Adrenal gland (tissue), 12 donors: ENCODE measurements around the gene BCL11A. TPM values are rescaled to one million over a fixed set of nuclear protein-coding genes. Genes with fewer than 3 reads are reported as not detected.

Source experiments
- DNase-seq, 7 donors: peaks; one replicate each; pipeline ENCODE4 v3.0.0-alpha.2; 2019 to 2020
- H3K27ac ChIP-seq, 5 donors: fragments of 200-600 bp; sonication (generic) in 4 of 5; 1 replicate in 3 of 5; 2 replicates in 2 of 5; pipeline versions ENCODE4 v1.5.1 to v1.8.0; 2016 to 2020; ENCODE audit warnings: mild to moderate bottlenecking in 1 of 5
- H3K27me3 ChIP-seq: fragments of 200-600 bp; 2 replicates; pipeline ENCODE4 v1.8.0; 2021
- H3K36me3 ChIP-seq, 2 donors: fragments of 200-600 bp; replicated peaks in 1 of 2; 1 replicate in 1 of 2; 2 replicates in 1 of 2; pipeline versions ENCODE4 v1.5.1 to v1.8.0; 2018 to 2022
- H3K4me1 ChIP-seq, 2 donors: fragments of 200-600 bp; replicated peaks in 1 of 2; 1 replicate in 1 of 2; 2 replicates in 1 of 2; pipeline versions ENCODE4 v1.5.1 to v1.8.0; 2018 to 2021
- H3K4me3 ChIP-seq, 4 donors: fragments of 200-600 bp; sonication (generic) in 3 of 4; one replicate each; pipeline ENCODE4 v1.5.1; 2016 to 2018
- H3K9me3 ChIP-seq, 3 donors: fragments of 200-600 bp; sonication (generic) in 1 of 3; replicated peaks in 1 of 3; 1 replicate in 2 of 3; 2 replicates in 1 of 3; pipeline versions ENCODE4 v1.5.1 to v1.8.0; 2016 to 2021
- POLR2A ChIP-seq, 2 donors: fragments of 450-650 bp; IDR thresholded peaks; one replicate each; pipeline ENCODE4 v1.6.1; 2017; ENCODE audit warnings: antibody characterized with exemption in 2 of 2, mild to moderate bottlenecking in 2 of 2, moderate library complexity in 1 of 2
- WGBS, 4 donors: extraction: QIAGEN DNeasy Blood & Tissue Kit in 2 of 4; methylation state at CpG; one replicate each; pipeline versions ENCODE4 v1.1.5 to v1.1.7; 2013 to 2017; 5-methylcytosine and 5-hydroxymethylcytosine counted together
- intact Hi-C, 2 donors: fragments of 100-400 bp; cut with DNase I; formaldehyde crosslinking; loops; one replicate each; pipeline versions ENCODE4 v1.14.1 to v1.15.0; 2022 to 2023
- polyA plus RNA-seq, 3 donors: library from polyadenylated mRNA; stranded (reverse); fragments of 200-250 nt in 2 of 3; fragments of 350-450 nt in 1 of 3; fragmentation: Illumina TruSeq in 1 of 3; extraction: RNeasy Lipid Tissue Mini Kit (QIAGEN cat#74804) in 1 of 3; gene quantifications; one replicate each; pipeline ENCODE4 v1.2.3, GENCODE V29; 2013 to 2014
- total RNA-seq, 9 donors: library from RNA; depleted of rRNA in 4 of 9; stranded (reverse); fragments of >200 nt in 4 of 9; fragments of 120-200 nt in 1 of 9; fragmentation: NEBNext Ultra II Directional in 1 of 9; extraction: Animal tissue kit (Norgen Biotek cat#: 25700) in 1 of 9; gene quantifications; one replicate each; pipeline versions ENCODE4 v1.1.0 to v1.2.4, GENCODE V29; 2013 to 2023
- TF ChIP-seq, protein P1 (sequence below), 6 experiments: fragments of 450-650 bp in 4 of 6; fragments of 200-600 bp in 2 of 6; sonication (generic) in 1 of 6; IDR thresholded peaks; 1 replicate in 5 of 6; 2 replicates in 1 of 6; pipeline versions ENCODE4 v1.5.1 to v1.8.0; 2016 to 2021; ENCODE audit warnings: antibody characterized with exemption in 6 of 6, mild to moderate bottlenecking in 2 of 6, moderate library complexity in 1 of 6
- donor health status: healthy with polysubstance abuse.
- donor health status: Bipolar disorder and iron deficiency.
- donor health status: DM: yes; HTN: yes; CAD: no.
- donor health status: DM: no; HTN: no; CAD: no.
- donor health status: DM: no; HTN: no; CAD: no.
- donor health status: DM: yes; HTN: yes; CAD: no.

The BCL11A gene
- total and polyA plus RNA-seq, 12 donors, result 2.9 to 16.7 (median 5.3) TPM

DNA sequence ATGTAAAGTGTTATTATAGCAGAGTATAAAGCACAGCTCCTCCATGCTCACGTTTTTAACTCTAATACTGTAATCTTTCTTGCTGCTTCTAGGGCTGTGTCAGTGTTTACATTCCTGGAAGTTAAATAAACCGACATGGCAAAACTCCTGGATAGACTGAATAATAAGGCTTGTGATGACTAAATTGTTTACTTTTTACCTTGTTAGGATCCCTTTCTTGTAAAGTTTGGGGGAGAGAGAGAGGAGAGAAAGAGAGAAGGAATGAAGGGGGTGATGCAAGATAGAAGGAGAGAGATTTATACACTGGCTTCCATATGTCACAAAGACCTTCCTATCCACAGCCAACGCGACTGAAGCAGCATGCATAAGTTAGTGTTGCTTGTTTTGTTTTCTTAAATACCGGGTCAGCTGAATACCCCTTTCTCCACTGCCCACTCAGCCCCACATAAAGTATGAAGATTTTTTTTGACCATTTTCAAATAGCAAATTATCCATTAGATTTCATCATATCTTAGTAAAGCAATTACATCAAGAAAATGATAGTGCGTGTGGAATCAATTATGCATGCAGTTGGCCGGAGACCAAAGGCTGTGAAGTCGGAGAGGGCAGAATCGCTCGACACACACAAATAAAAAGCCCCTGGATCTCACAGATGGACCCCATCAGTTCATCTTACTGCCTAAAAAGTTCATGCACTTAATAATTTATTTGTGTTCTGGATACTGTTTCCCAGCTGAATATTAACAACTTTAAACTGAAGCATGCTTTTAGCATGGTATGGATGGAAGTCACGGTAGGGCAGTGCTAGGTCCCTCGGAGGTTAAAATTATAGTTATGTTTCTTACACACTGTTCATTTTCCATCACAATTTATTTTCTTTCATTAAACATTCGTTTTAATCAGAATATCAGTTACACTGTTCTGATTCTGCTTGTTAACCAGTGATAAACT lies 20.1 kb downstream of the BCL11A start:
- no peaks in the 10 kb centered on the region for H3K9me3 ChIP-seq
- no peaks in the 10 kb centered on the region for H3K36me3 ChIP-seq
- intact Hi-C loops, result no loop called here
- no peak for TF ChIP-seq POLR2A (IDR thresholded peaks at IDR 0.05)
- TF ChIP-seq, protein P1, sequence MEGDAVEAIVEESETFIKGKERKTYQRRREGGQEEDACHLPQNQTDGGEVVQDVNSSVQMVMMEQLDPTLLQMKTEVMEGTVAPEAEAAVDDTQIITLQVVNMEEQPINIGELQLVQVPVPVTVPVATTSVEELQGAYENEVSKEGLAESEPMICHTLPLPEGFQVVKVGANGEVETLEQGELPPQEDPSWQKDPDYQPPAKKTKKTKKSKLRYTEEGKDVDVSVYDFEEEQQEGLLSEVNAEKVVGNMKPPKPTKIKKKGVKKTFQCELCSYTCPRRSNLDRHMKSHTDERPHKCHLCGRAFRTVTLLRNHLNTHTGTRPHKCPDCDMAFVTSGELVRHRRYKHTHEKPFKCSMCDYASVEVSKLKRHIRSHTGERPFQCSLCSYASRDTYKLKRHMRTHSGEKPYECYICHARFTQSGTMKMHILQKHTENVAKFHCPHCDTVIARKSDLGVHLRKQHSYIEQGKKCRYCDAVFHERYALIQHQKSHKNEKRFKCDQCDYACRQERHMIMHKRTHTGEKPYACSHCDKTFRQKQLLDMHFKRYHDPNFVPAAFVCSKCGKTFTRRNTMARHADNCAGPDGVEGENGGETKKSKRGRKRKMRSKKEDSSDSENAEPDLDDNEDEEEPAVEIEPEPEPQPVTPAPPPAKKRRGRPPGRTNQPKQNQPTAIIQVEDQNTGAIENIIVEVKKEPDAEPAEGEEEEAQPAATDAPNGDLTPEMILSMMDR (IDR thresholded peaks at IDR 0.05), result no peak
- H3K4me3 ChIP-seq, result no peak overlapping the region
- no peak for DNase-seq
- 53 to 58% (median 57%) methylated on average over 13 of the region's 13 CpGs for WGBS, 4 donors
- no peaks in the 10 kb centered on the region for H3K27me3 ChIP-seq
- peaks cover 0 to 10% of the 10 kb centered on the region in 2 donors for H3K4me1 ChIP-seq
- no peak overlapping the region for H3K27ac ChIP-seq

DNA sequence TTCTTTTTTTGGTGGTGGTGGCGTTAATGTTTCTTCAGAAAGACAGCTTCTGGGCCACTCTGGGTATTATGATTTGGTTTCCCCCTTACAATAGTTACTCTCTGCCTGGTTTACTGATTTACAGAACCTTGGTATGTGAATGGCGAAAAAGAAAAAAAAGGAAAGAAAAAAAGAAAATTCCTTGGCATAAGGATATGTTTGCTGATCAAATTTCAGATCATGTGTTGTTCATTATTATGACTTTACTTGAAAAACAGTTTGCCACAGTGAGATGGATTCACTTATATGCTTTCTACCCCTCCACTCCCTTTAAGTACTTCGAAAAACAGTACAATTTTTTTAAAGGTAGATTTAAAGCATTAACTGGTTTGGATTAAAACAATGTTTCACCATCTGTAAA lies 21.0 kb downstream of the BCL11A start:
- TF ChIP-seq, protein P1 (IDR thresholded peaks at IDR 0.05), result no peak
- no peak for TF ChIP-seq POLR2A (IDR thresholded peaks at IDR 0.05)
- 88 to 93% (median 90%) methylated on average over 3 of the region's 3 CpGs for WGBS, 4 donors
- no peak overlapping the region for H3K27ac ChIP-seq
- H3K4me1 ChIP-seq, result peaks cover 0 to 10% of the 10 kb centered on the region in 2 donors
- DNase-seq, result no peak
- no peak overlapping the region for H3K4me3 ChIP-seq
- no peaks in the 10 kb centered on the region for H3K36me3 ChIP-seq
- intact Hi-C loops, result no loop called here
- no peaks in the 10 kb centered on the region for H3K9me3 ChIP-seq
- H3K27me3 ChIP-seq, result no peaks in the 10 kb centered on the region

DNA sequence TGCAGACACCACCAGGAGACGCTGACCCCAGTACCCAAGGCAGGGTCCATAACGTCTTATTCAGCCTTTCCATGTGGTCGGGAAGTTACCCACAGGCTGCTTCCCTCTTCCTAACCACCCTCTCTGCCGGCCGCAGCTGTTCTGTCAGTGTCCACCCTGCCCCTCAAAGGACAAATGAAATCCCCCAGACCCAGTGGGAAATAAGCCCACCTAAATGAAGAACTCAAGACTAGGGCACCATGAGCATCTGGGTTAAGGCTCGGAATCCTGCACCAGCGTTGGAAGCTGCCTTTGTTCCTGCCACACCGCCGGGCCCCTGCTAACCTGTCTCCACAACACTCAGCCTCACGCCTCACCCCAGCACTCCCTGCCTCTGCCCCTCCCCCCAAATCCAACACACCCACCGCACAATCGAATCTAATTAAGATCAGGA lies 21.7 kb downstream of the BCL11A start:
- Histone ChIP-seq H3K4me1 (peaks cover 0 to 10% of the 10 kb centered on the region in 2 donors), H3K36me3 (no peaks in the 10 kb centered on the region), H3K4me3 (no peak overlapping the region), H3K27ac (no peak overlapping the region), H3K27me3 (no peaks in the 10 kb centered on the region), H3K9me3 (no peaks in the 10 kb centered on the region)
- TF ChIP-seq, protein P1 (IDR thresholded peaks at IDR 0.05), result no peak
- DNase-seq, result no peak
- 66 to 76% (median 74%) methylated on average over 12 of the region's 12 CpGs for WGBS, 4 donors
- intact Hi-C loops, result no loop called here

DNA sequence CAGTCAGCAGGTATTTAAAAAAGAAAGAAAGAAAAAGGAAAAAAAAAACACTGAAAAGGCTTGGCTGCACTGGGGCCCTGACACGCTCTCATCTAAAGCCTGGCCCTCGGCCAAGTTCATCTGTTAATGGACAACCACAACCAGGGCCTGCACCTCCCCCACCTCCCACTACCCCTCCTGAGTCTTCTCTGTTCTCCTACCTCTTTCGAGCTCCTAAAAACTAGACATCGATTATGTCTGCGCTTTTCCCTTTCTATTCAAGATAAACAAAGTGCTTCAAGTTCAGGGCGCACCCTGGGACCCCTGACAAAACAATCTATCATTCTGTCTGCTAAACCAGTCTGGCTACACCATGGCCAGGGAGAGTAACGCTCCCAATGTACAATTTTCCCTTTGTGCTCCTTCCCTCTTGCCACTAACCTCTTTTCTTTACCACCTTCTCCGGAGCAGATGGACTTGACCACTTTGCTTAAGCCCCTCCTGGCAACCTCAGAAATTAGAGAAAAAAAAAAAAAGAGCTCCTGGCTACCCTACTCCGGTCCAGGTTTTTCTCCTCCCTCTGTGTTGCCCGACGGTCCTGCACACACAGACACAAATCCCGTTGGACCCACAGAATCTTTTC lies 22.7 kb downstream of the BCL11A start:
- intact Hi-C loops, result no loop called here
- Histone ChIP-seq H3K27me3 (no peaks in the 10 kb centered on the region), H3K4me1 (peaks cover 0 to 10% of the 10 kb centered on the region in 2 donors), H3K9me3 (no peaks in the 10 kb centered on the region), H3K4me3 (no peak overlapping the region), H3K27ac (no peak overlapping the region), H3K36me3 (no peaks in the 10 kb centered on the region)
- no peak for TF ChIP-seq POLR2A (IDR thresholded peaks at IDR 0.05)
- TF ChIP-seq, protein P1 (IDR thresholded peaks at IDR 0.05), result no peak
- DNase-seq, result peak in 6 of 7 donors; percentile 51 to 71 (median 62)
- 30 to 37% (median 30%) methylated on average over 12 of the region's 12 CpGs for WGBS, 4 donors
